Activated CD4-positive, alpha-beta T cell treated with anti-CD3 and anti-CD28 coated beads, Interleukin-2, amount 10 ng/mL, durations not matched to agents 24 days and 14 days (primary cell): ENCODE measurements around the gene EIF1. TPM values are rescaled to one million over a fixed set of nuclear protein-coding genes. Genes with fewer than 3 reads are reported as not detected.
"Not testable (repeated sequence)": the region's sequence is repeated elsewhere in the genome, so short reads cannot be mapped to it uniquely, and the experiment has no call there.

Experiments used
- DNase-seq: peaks from one replicate; pipeline ENCODE4 v3.0.0; 2022
- H3K27ac Mint-ChIP-seq: one replicate; pipeline ENCODE4 v1.8.0; 2022; ENCODE audit warnings: mild to moderate bottlenecking, mixed read lengths
- H3K27me3 Mint-ChIP-seq: one replicate; pipeline ENCODE4 v1.8.0; 2022; ENCODE audit warnings: mixed read lengths
- H3K36me3 Mint-ChIP-seq: one replicate; pipeline ENCODE4 v1.8.0; 2022; ENCODE audit warnings: low read depth, mild to moderate bottlenecking, mixed read lengths
- H3K4me1 Mint-ChIP-seq: one replicate; pipeline ENCODE4 v1.8.0; 2021; ENCODE audit warnings: mixed read lengths
- H3K4me3 Mint-ChIP-seq: one replicate; pipeline ENCODE4 v1.8.0; 2022; ENCODE audit warnings: mild to moderate bottlenecking, moderate library complexity, mixed read lengths
- H3K9me3 Mint-ChIP-seq: one replicate; pipeline ENCODE4 v1.8.0; 2021; ENCODE audit warnings: mixed read lengths
- intact Hi-C: fragments of 100-400 bp; cut with micrococcal nuclease; formaldehyde crosslinking; loops from one replicate; pipeline ENCODE4 v1.15.1; 2023
- total RNA-seq: library from RNA; stranded (reverse); gene quantifications from 2 replicates; pipeline ENCODE4 v1.2.3, GENCODE V29; 2022

The EIF1 gene
- total RNA-seq, 1 donor from 2014 or later: 837 TPM

GRCh38 chr17:41663451-41664171, 25.1 kb upstream of the EIF1 start:
- H3K36me3 Mint-ChIP-seq: peaks cover 3% of the 10 kb centered on the region
- no peak overlapping the region for H3K4me3 Mint-ChIP-seq
- H3K27ac Mint-ChIP-seq: peak overlapping the region; percentile 65
- no peaks in the 10 kb centered on the region for H3K9me3 Mint-ChIP-seq
- peaks cover 12% of the 10 kb centered on the region for H3K27me3 Mint-ChIP-seq
- peak; percentile 58 for DNase-seq
- intact Hi-C loops: loop anchor here (1.0 to 10.0 kb wide), 3 partner anchors 176 to 860 kb away; partner anchors contain the start of gene KRT36
- peaks cover 34% of the 10 kb centered on the region for H3K4me1 Mint-ChIP-seq

- H3K9me3 Mint-ChIP-seq: no peaks in the 10 kb centered on the region
- H3K27me3 Mint-ChIP-seq: peaks cover 12% of the 10 kb centered on the region
- H3K4me1 Mint-ChIP-seq: peaks cover 37% of the 10 kb centered on the region
- H3K36me3 Mint-ChIP-seq: peaks cover 3% of the 10 kb centered on the region
- peak; percentile 60 for DNase-seq
- H3K27ac Mint-ChIP-seq: no peak overlapping the region
- intact Hi-C loops: loop anchor here (1.0 to 10.0 kb wide), 3 partner anchors 177 to 861 kb away; partner anchors contain the start of gene KRT36
- H3K4me3 Mint-ChIP-seq: no peak overlapping the region
These were observed 24.6 kb upstream of the EIF1 start for GRCh38 chr17:41664172-41664457.

- peaks cover 12% of the 10 kb centered on the region for H3K27me3 Mint-ChIP-seq
- peaks cover 43% of the 10 kb centered on the region for H3K4me1 Mint-ChIP-seq
- H3K27ac Mint-ChIP-seq: peak overlapping the region; percentile 99
- intact Hi-C loops: loop anchor here (1.0 to 10.0 kb wide), 6 partner anchors 178 to 1103 kb away; partner anchors contain the start of genes KRT36 and SMARCE1
- H3K36me3 Mint-ChIP-seq: peaks cover 3% of the 10 kb centered on the region
- no peaks in the 10 kb centered on the region for H3K9me3 Mint-ChIP-seq
- peak; percentile 58 for DNase-seq
- peak overlapping the region; percentile 89 for H3K4me3 Mint-ChIP-seq
These were observed 23.8 kb upstream of the EIF1 start for GRCh38 chr17:41664587-41665565.

GRCh38 chr17:41665566-41666236, 23.0 kb upstream of the EIF1 start:
- peaks cover 3% of the 10 kb centered on the region for H3K36me3 Mint-ChIP-seq
- H3K9me3 Mint-ChIP-seq: no peaks in the 10 kb centered on the region
- intact Hi-C loops: loop anchor here (1.0 to 10.0 kb wide), 7 partner anchors 17 to 1103 kb away; partner anchors contain the start of genes EIF1 and SMARCE1
- H3K4me3 Mint-ChIP-seq: peak overlapping the region; percentile 89
- H3K27ac Mint-ChIP-seq: peak overlapping the region; percentile 99
- peaks cover 12% of the 10 kb centered on the region for H3K27me3 Mint-ChIP-seq
- DNase-seq: peak; percentile 98
- H3K4me1 Mint-ChIP-seq: peaks cover 48% of the 10 kb centered on the region

- H3K4me1 Mint-ChIP-seq: peaks cover 50% of the 10 kb centered on the region
- peaks cover 12% of the 10 kb centered on the region for H3K27me3 Mint-ChIP-seq
- peak overlapping the region; percentile 99 for H3K27ac Mint-ChIP-seq
- intact Hi-C loops: loop anchor here (1.0 to 10.0 kb wide), 7 partner anchors 18 to 1104 kb away; partner anchors contain the start of genes EIF1 and SMARCE1
- peaks cover 3% of the 10 kb centered on the region for H3K36me3 Mint-ChIP-seq
- H3K9me3 Mint-ChIP-seq: no peaks in the 10 kb centered on the region
- peak overlapping the region; percentile 89 for H3K4me3 Mint-ChIP-seq
- DNase-seq: peak; percentile 90
These were observed 22.4 kb upstream of the EIF1 start for GRCh38 chr17:41666237-41666641.

GRCh38 chr17:41666708-41667279, 21.9 kb upstream of the EIF1 start:
- peak; percentile 96 for DNase-seq
- Mint-ChIP-seq H3K36me3 (peaks cover 3% of the 10 kb centered on the region), H3K4me3 (peak overlapping the region; percentile 89), H3K4me1 (peaks cover 51% of the 10 kb centered on the region), H3K9me3 (no peaks in the 10 kb centered on the region), H3K27ac (peak overlapping the region; percentile 99), H3K27me3 (peaks cover 12% of the 10 kb centered on the region)
- intact Hi-C loops: loop anchor here (1.0 to 10.0 kb wide), 8 partner anchors 18 to 1104 kb away; partner anchors contain the start of genes EIF1 and SMARCE1

- Mint-ChIP-seq H3K4me1 (peaks cover 53% of the 10 kb centered on the region), H3K27me3 (peaks cover 12% of the 10 kb centered on the region), H3K36me3 (peaks cover 3% of the 10 kb centered on the region), H3K9me3 (no peaks in the 10 kb centered on the region), H3K27ac (peak overlapping the region; percentile 99), H3K4me3 (peak overlapping the region; percentile 89)
- no peak for DNase-seq
- intact Hi-C loops: loop anchor here (1.0 to 10.0 kb wide), 5 partner anchors 265 to 1105 kb away; partner anchors contain the start of gene SMARCE1
These were observed 21.2 kb upstream of the EIF1 start for GRCh38 chr17:41667280-41668041.

- H3K27ac Mint-ChIP-seq: peak overlapping the region; percentile 74
- intact Hi-C loops: no loop called here
- peaks cover 48% of the 10 kb centered on the region for H3K4me1 Mint-ChIP-seq
- H3K27me3 Mint-ChIP-seq: no peaks in the 10 kb centered on the region
- peaks cover 4% of the 10 kb centered on the region for H3K36me3 Mint-ChIP-seq
- H3K9me3 Mint-ChIP-seq: no peaks in the 10 kb centered on the region
- no peak overlapping the region for H3K4me3 Mint-ChIP-seq
- DNase-seq: no peak
These were observed 16.5 kb upstream of the EIF1 start for GRCh38 chr17:41672153-41672552.

GRCh38 chr17:41675157-41676057, 13.3 kb upstream of the EIF1 start:
- Mint-ChIP-seq H3K4me1 (peaks cover 52% of the 10 kb centered on the region), H3K27ac (peak overlapping the region; percentile 45)
- H3K9me3 Mint-ChIP-seq, intact Hi-C loops, H3K4me3 Mint-ChIP-seq, DNase-seq, H3K27me3 Mint-ChIP-seq, H3K36me3 Mint-ChIP-seq: not testable (repeated sequence)

GRCh38 chr17:41676058-41676419, 12.6 kb upstream of the EIF1 start:
- intact Hi-C loops: no loop called here

GRCh38 chr17:41678411-41678906, 10.2 kb upstream of the EIF1 start:
- peak overlapping the region; percentile 86 for H3K4me3 Mint-ChIP-seq
- no peak for DNase-seq
- intact Hi-C loops: no loop called here
- H3K27me3 Mint-ChIP-seq: no peaks in the 10 kb centered on the region
- peak overlapping the region; percentile 98 for H3K27ac Mint-ChIP-seq
- peaks cover 49% of the 10 kb centered on the region for H3K4me1 Mint-ChIP-seq
- H3K9me3 Mint-ChIP-seq: no peaks in the 10 kb centered on the region
- peaks cover 1% of the 10 kb centered on the region for H3K36me3 Mint-ChIP-seq

More at GRCh38 chr17:41676058-41676419, 12.6 kb upstream of the EIF1 start:
- no peaks in the 10 kb centered on the region for H3K9me3 Mint-ChIP-seq
- no peak overlapping the region for H3K4me3 Mint-ChIP-seq
- H3K36me3 Mint-ChIP-seq: peaks cover 1% of the 10 kb centered on the region
- no peak for DNase-seq
- no peaks in the 10 kb centered on the region for H3K27me3 Mint-ChIP-seq
- peaks cover 51% of the 10 kb centered on the region for H3K4me1 Mint-ChIP-seq
- H3K27ac Mint-ChIP-seq: peak overlapping the region; percentile 45
